CD14-positive monocyte (primary cell): Measurements from ENCODE around the gene METTL4. TPM values are rescaled to one million over a fixed set of nuclear protein-coding genes. Genes with fewer than 3 reads are reported as not detected.

ENCODE experiments used
- DNase-seq, 3 donors: peaks; one replicate each; pipeline ENCODE4 v3.0.0-alpha.2; 2011 to 2022
- H2AFZ ChIP-seq: 2 replicates; pipeline ENCODE4 v1.6.0; 2012; ENCODE audit warnings: mild to moderate bottlenecking, low read depth, low read length, inconsistent platforms; ENCODE audit not compliant: insufficient read depth, poor library complexity, severe bottlenecking
- H3K27ac ChIP-seq, 2 donors: 1 replicate in 1 of 2; 2 replicates in 1 of 2; pipeline ENCODE4 v1.5.1; 2012 to 2013; ENCODE audit warnings: low read length in 2 of 2, control low read depth in 1 of 2, inconsistent platforms in 1 of 2, low read depth in 1 of 2, mild to moderate bottlenecking in 1 of 2
- H3K27me3 ChIP-seq, 2 donors: one replicate each; pipeline versions ENCODE4 v1.6.0 to v1.6.1; 2011 to 2013; ENCODE audit warnings: low read length in 2 of 2; ENCODE audit not compliant: control insufficient read depth in 2 of 2, insufficient read depth in 2 of 2
- H3K36me3 ChIP-seq, 2 donors: replicated peaks in 1 of 2; 1 replicate in 1 of 2; 2 replicates in 1 of 2; pipeline versions ENCODE4 v1.5.1 to v1.6.1; 2012 to 2013; ENCODE audit warnings: low read length in 2 of 2, control low read depth in 1 of 2, inconsistent platforms in 1 of 2, mild to moderate bottlenecking in 1 of 2; ENCODE audit not compliant: insufficient read depth in 2 of 2, control insufficient read depth in 1 of 2
- H3K4me1 ChIP-seq, 2 donors: 1 replicate in 1 of 2; 2 replicates in 1 of 2; pipeline versions ENCODE4 v1.5.1 to v1.6.1; 2012 to 2013; ENCODE audit warnings: low read length in 2 of 2, control low read depth in 1 of 2, inconsistent platforms in 1 of 2, mild to moderate bottlenecking in 1 of 2, moderate library complexity in 1 of 2; ENCODE audit not compliant: insufficient read depth in 2 of 2, control insufficient read depth in 1 of 2
- H3K4me2 ChIP-seq: replicated peaks from 2 replicates; pipeline ENCODE3; 2012; ENCODE audit warnings: low read length, moderate library complexity, mild to moderate bottlenecking; ENCODE audit not compliant: poor library complexity, severe bottlenecking; ENCODE audit errors: extremely low read depth
- H3K4me3 ChIP-seq, 3 experiments: fragments of 200-600 bp in 1 of 3; sonication (generic) in 1 of 3; replicated peaks in 1 of 3; 1 replicate in 2 of 3; 2 replicates in 1 of 3; pipeline ENCODE4 v1.5.1; 2011 to 2013; ENCODE audit warnings: low read length in 3 of 3, mild to moderate bottlenecking in 3 of 3, control low read depth in 2 of 3, low read depth in 2 of 3, inconsistent platforms in 1 of 3, moderate library complexity in 1 of 3
- H3K79me2 ChIP-seq: 2 replicates; pipeline ENCODE4 v1.6.0; 2012; ENCODE audit warnings: mild to moderate bottlenecking, control low read depth, inconsistent platforms, low read length, moderate library complexity; ENCODE audit not compliant: insufficient read depth
- H3K9ac ChIP-seq: 2 replicates; pipeline ENCODE4 v1.6.0; 2017; ENCODE audit warnings: low read length, mild to moderate bottlenecking; ENCODE audit not compliant: insufficient read depth, poor library complexity, severe bottlenecking
- H3K9me3 ChIP-seq, 2 donors: replicated peaks in 1 of 2; 1 replicate in 1 of 2; 2 replicates in 1 of 2; pipeline versions ENCODE4 v1.5.1 to v1.6.1; 2012 to 2013; ENCODE audit warnings: low read length in 2 of 2, control low read depth in 1 of 2; ENCODE audit not compliant: control insufficient read depth in 1 of 2, insufficient read depth in 1 of 2
- H4K20me1 ChIP-seq: 2 replicates; pipeline ENCODE4 v1.6.0; 2012; ENCODE audit warnings: mild to moderate bottlenecking, low read length, control low read depth, moderate library complexity; ENCODE audit not compliant: insufficient read depth
- H3K27ac Mint-ChIP-seq, 7 donors: one replicate each; pipeline ENCODE4 v1.8.0; 2020; ENCODE audit warnings: mild to moderate bottlenecking in 7 of 7, mixed read lengths in 7 of 7, moderate library complexity in 6 of 7, inconsistent platforms in 2 of 7
- H3K27me3 Mint-ChIP-seq, 3 donors: one replicate each; pipeline ENCODE4 v1.8.0; 2021 to 2022; ENCODE audit warnings: low read depth in 3 of 3, mild to moderate bottlenecking in 3 of 3, mixed read lengths in 3 of 3, moderate library complexity in 3 of 3, inconsistent platforms in 1 of 3
- H3K36me3 Mint-ChIP-seq, 2 donors: one replicate each; pipeline ENCODE4 v1.8.0; 2020; ENCODE audit warnings: mixed read lengths in 2 of 2, inconsistent platforms in 1 of 2, mild to moderate bottlenecking in 1 of 2
- H3K4me1 Mint-ChIP-seq: one replicate; pipeline ENCODE4 v1.8.0; 2020; ENCODE audit warnings: mild to moderate bottlenecking, mixed read lengths
- H3K4me3 Mint-ChIP-seq, 2 donors: one replicate each; pipeline ENCODE4 v1.8.0; 2020; ENCODE audit warnings: mild to moderate bottlenecking in 2 of 2, mixed read lengths in 2 of 2, moderate library complexity in 1 of 2
- H3K9me3 Mint-ChIP-seq, 7 donors: one replicate each; pipeline ENCODE4 v1.8.0; 2020 to 2022; ENCODE audit warnings: mixed read lengths in 7 of 7, mild to moderate bottlenecking in 6 of 7, moderate library complexity in 6 of 7, inconsistent platforms in 2 of 7
- WGBS: methylation state at CpG from one replicate; pipeline ENCODE4 v1.1.5; 2013; ENCODE audit warnings: missing lambda C conversion rate; ENCODE audit not compliant: insufficient coverage; 5-methylcytosine and 5-hydroxymethylcytosine counted together
- intact Hi-C, 2 donors: fragments of 100-400 bp; cut with micrococcal nuclease; formaldehyde crosslinking; loops; one replicate each; pipeline versions ENCODE4 v1.15.0 to v1.15.1; 2023
- polyA plus RNA-seq, 3 donors: library from polyadenylated mRNA; depleted of rRNA in 1 of 3; unstranded in 2 of 3; stranded (reverse) in 1 of 3; fragments of 300-500 nt in 2 of 3; fragments of >200 nt in 1 of 3; fragmentation: Illumina TruSeq in 2 of 3; gene quantifications; 1 replicate in 2 of 3; 2 replicates in 1 of 3; pipeline ENCODE4 v1.2.3, GENCODE V29; 2012 to 2021
- TF ChIP-seq, protein P1 (sequence below): fragments of 200-600 bp; IDR thresholded peaks from one replicate; pipeline ENCODE4 v1.8.0; 2022; ENCODE audit warnings: antibody characterized with exemption, mild to moderate bottlenecking

The METTL4 gene
- polyA plus RNA-seq, 3 donors = 3.0 to 4.1 (median 3.3) TPM

DNA sequence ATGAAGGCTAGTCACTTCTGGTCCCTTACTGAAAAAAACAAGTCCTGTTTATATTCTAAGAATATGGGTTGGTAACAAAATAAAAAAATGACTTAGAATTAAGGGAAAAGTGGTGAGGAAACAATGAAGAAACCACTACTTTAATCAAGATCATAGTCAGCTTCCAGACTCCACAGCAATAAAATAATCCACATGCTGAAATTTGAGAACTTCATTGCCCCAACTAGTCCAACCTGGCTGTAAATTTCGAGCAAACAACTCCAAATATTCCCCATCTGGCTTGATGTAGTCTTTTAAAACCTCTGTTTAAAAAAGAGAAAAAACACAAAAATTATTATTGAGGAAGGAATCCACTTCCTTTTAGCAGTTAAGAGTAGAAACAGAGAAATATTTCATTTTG is 32.5 kb downstream of the METTL4 start:
- no peaks in the 10 kb centered on the region for H3K9me3 Mint-ChIP-seq

DNA sequence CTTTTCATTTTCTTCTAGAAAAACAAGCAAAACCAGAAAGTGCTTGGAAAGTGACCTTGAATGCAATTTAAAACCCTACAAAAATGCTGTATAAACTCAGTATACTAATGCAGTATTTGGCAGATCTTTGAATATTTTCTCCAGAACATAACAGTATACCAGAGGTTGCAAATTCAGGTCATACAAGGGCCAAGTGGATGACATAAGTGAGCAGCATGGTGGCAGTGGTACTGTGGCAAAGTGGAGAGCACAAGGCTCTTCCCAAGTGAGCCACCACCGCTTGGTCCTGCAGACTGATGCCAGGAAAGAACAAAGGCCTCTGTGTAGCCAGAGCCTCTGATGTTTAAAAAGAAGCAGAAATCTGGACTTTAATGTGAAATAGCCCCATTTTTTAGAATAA is 33.1 kb downstream of the METTL4 start:
- DNase-seq = no peak
- Histone ChIP-seq H2AFZ (no peak overlapping the region), H3K4me2 (no peak overlapping the region), H3K4me3 (no peak overlapping the region), H3K27me3 (no peaks in the 10 kb centered on the region), H3K9ac (no peak overlapping the region), H3K9me3 (no peaks in the 10 kb centered on the region), H3K27ac (no peak overlapping the region), H3K4me1 (no peaks in the 10 kb centered on the region), H3K79me2 (no peaks in the 10 kb centered on the region), H3K36me3 (peaks cover 12 to 38% of the 10 kb centered on the region in 2 donors), H4K20me1 (no peaks in the 10 kb centered on the region)
- Mint-ChIP-seq H3K27ac (no peak overlapping the region), H3K9me3 (no peaks in the 10 kb centered on the region), H3K36me3 (peaks cover 34 to 51% of the 10 kb centered on the region in 2 donors), H3K27me3 (no peaks in the 10 kb centered on the region), H3K4me1 (no peaks in the 10 kb centered on the region), H3K4me3 (no peak overlapping the region)
- intact Hi-C loops = no loop called here
- TF ChIP-seq, protein P1, sequence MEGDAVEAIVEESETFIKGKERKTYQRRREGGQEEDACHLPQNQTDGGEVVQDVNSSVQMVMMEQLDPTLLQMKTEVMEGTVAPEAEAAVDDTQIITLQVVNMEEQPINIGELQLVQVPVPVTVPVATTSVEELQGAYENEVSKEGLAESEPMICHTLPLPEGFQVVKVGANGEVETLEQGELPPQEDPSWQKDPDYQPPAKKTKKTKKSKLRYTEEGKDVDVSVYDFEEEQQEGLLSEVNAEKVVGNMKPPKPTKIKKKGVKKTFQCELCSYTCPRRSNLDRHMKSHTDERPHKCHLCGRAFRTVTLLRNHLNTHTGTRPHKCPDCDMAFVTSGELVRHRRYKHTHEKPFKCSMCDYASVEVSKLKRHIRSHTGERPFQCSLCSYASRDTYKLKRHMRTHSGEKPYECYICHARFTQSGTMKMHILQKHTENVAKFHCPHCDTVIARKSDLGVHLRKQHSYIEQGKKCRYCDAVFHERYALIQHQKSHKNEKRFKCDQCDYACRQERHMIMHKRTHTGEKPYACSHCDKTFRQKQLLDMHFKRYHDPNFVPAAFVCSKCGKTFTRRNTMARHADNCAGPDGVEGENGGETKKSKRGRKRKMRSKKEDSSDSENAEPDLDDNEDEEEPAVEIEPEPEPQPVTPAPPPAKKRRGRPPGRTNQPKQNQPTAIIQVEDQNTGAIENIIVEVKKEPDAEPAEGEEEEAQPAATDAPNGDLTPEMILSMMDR = no peak
- WGBS = 83% methylated on average over 1 of the region's 1 CpG

More for the DNA sequence above, 32.5 kb downstream of the METTL4 start:
- H3K36me3 Mint-ChIP-seq = peaks cover 37 to 53% of the 10 kb centered on the region in 2 donors
- no peaks in the 10 kb centered on the region for H3K79me2 ChIP-seq
- no peak overlapping the region for H3K27ac ChIP-seq
- no peak overlapping the region for H2AFZ ChIP-seq
- no peaks in the 10 kb centered on the region for H4K20me1 ChIP-seq
- TF ChIP-seq, protein P1 = no peak
- no peaks in the 10 kb centered on the region for H3K9me3 ChIP-seq
- intact Hi-C loops = no loop called here
- no peak overlapping the region for H3K4me3 Mint-ChIP-seq
- no peak for DNase-seq
- H3K36me3 ChIP-seq = peaks cover 12 to 42% of the 10 kb centered on the region in 2 donors
- no peaks in the 10 kb centered on the region for H3K27me3 ChIP-seq
- no peak overlapping the region for H3K4me2 ChIP-seq
- H3K4me1 ChIP-seq = no peaks in the 10 kb centered on the region
- H3K4me1 Mint-ChIP-seq = no peaks in the 10 kb centered on the region
- H3K4me3 ChIP-seq = no peak overlapping the region
- H3K27me3 Mint-ChIP-seq = no peaks in the 10 kb centered on the region
- no peak overlapping the region for H3K27ac Mint-ChIP-seq
- H3K9ac ChIP-seq = no peak overlapping the region
- WGBS = no CpG with 5 or more reads among the region's 1 CpG
